ENCODE results near the gene PLCXD3. TPM values are rescaled to one million over a fixed set of nuclear protein-coding genes. Genes with fewer than 3 reads are reported as not detected.

Gene PLCXD3
- total and polyA plus RNA-seq, 12 donors = 0.72 to 48.7 (median 15.4) TPM

- intact Hi-C loops (cut with DNase I) = no loop called here
- 92 to 96% (median 93%) methylated on average over 2 of the region's 2 CpGs for WGBS, 4 donors
- H3K27me3 ChIP-seq = no peaks in the 10 kb centered on the region
These were observed 107.6 kb downstream of the PLCXD3 start for GRCh38 chr5:41402845-41403244.

GRCh38 chr5:41399839-41400238, 110.6 kb downstream of the PLCXD3 start:
- Histone ChIP-seq H3K9me3 (replicated peaks in 1 of 3) (peaks cover 0 to 8% (median 2%) of the 10 kb centered on the region in 3 donors), H3K27me3 (no peaks in the 10 kb centered on the region), H3K36me3 (replicated peaks in 1 of 2) (no peaks in the 10 kb centered on the region), H3K4me3 (no peak overlapping the region), H3K27ac (no peak overlapping the region), H3K4me1 (replicated peaks in 1 of 2) (peaks cover 0 to 8% of the 10 kb centered on the region in 2 donors)
- no peak for DNase-seq
- intact Hi-C loops (cut with DNase I) = no loop called here
- TF ChIP-seq CTCF (IDR thresholded peaks at IDR 0.05) (no peak), POLR2A (IDR thresholded peaks at IDR 0.05) (no peak)
- WGBS, 4 donors = 83 to 90% (median 86%) methylated on average over 2 of the region's 2 CpGs

More at GRCh38 chr5:41402845-41403244, 107.6 kb downstream of the PLCXD3 start:
- Histone ChIP-seq H3K9me3 (replicated peaks in 1 of 3) (no peaks in the 10 kb centered on the region), H3K4me1 (replicated peaks in 1 of 2) (peaks cover 0 to 15% of the 10 kb centered on the region in 2 donors), H3K36me3 (replicated peaks in 1 of 2) (no peaks in the 10 kb centered on the region), H3K4me3 (no peak overlapping the region), H3K27ac (no peak overlapping the region)
- DNase-seq = no peak
- TF ChIP-seq CTCF (IDR thresholded peaks at IDR 0.05) = no peak
- no peak for TF ChIP-seq POLR2A (IDR thresholded peaks at IDR 0.05)

GRCh38 chr5:41392016-41392415, 118.4 kb downstream of the PLCXD3 start:
- DNase-seq = no peak
- Histone ChIP-seq H3K9me3 (replicated peaks in 1 of 3) (peaks cover 0 to 8% (median 4%) of the 10 kb centered on the region in 3 donors), H3K36me3 (replicated peaks in 1 of 2) (no peaks in the 10 kb centered on the region), H3K4me1 (replicated peaks in 1 of 2) (no peaks in the 10 kb centered on the region), H3K27me3 (no peaks in the 10 kb centered on the region), H3K4me3 (no peak overlapping the region), H3K27ac (no peak overlapping the region)
- WGBS, 4 donors = 91 to 100% (median 96%) methylated on average over 1 of the region's 1 CpG
- TF ChIP-seq CTCF (IDR thresholded peaks at IDR 0.05) (no peak), POLR2A (IDR thresholded peaks at IDR 0.05) (no peak)
- intact Hi-C loops (cut with DNase I) = no loop called here

GRCh38 chr5:41374631-41375030, 135.8 kb downstream of the PLCXD3 start:
- intact Hi-C loops (cut with DNase I) = no loop called here
- H3K9me3 ChIP-seq (replicated peaks in 1 of 3) = no peaks in the 10 kb centered on the region
- TF ChIP-seq POLR2A (IDR thresholded peaks at IDR 0.05) (no peak), CTCF (IDR thresholded peaks at IDR 0.05) (no peak)
- no peaks in the 10 kb centered on the region for H3K36me3 ChIP-seq (replicated peaks in 1 of 2)
- no peak overlapping the region for H3K27ac ChIP-seq
- no peak for DNase-seq
- WGBS, 4 donors = 79 to 94% (median 80%) methylated on average over 2 of the region's 2 CpGs
- H3K4me1 ChIP-seq (replicated peaks in 1 of 2) = peaks cover 0 to 5% of the 10 kb centered on the region in 2 donors
- no peaks in the 10 kb centered on the region for H3K27me3 ChIP-seq
- H3K4me3 ChIP-seq = no peak overlapping the region
